Neural cell (in vitro differentiated cells): Measurements from ENCODE around the gene ZNF473.

Experiments
- EP300 ChIP-seq: fragments of 450-650 bp; conservative IDR thresholded peaks from 2 replicates; pipeline ENCODE4 v1.6.1; 2014; ENCODE audit warnings: antibody characterized with exemption, mild to moderate bottlenecking, moderate library complexity; ENCODE audit not compliant: poor library complexity, severe bottlenecking
- EZH2 ChIP-seq: fragments of 200-600, 300-800 bp; shearing (Covaris generic), sonication (generic); IDR thresholded peaks from 2 replicates; pipeline ENCODE4 v1.6.1; 2014; ENCODE audit warnings: antibody characterized with exemption, low read length, borderline replicate concordance, mild to moderate bottlenecking; ENCODE audit not compliant: insufficient read depth, poor library complexity, severe bottlenecking
- MXI1 ChIP-seq: fragments of 450-650 bp; conservative IDR thresholded peaks from 2 replicates; pipeline ENCODE4 v1.6.1; 2014; ENCODE audit warnings: antibody characterized with exemption, mild to moderate bottlenecking; ENCODE audit not compliant: poor library complexity, severe bottlenecking
- POLR2AphosphoS5 ChIP-seq: IDR thresholded peaks from 2 replicates; pipeline ENCODE4 v1.6.1; 2012
- RAD21 ChIP-seq: fragments of 450-650 bp; conservative IDR thresholded peaks from 2 replicates; pipeline ENCODE4 v1.6.1; 2014; ENCODE audit warnings: antibody characterized with exemption, mild to moderate bottlenecking, moderate library complexity
- SMC3 ChIP-seq: fragments of 450-650 bp; conservative IDR thresholded peaks from 2 replicates; pipeline ENCODE4 v1.6.1; 2014; ENCODE audit warnings: antibody characterized with exemption, mild to moderate bottlenecking, moderate library complexity; ENCODE audit not compliant: poor library complexity
- TAF1 ChIP-seq: IDR thresholded peaks from 2 replicates; pipeline ENCODE4 v1.6.1; 2012; ENCODE audit warnings: low read depth
- TF ChIP-seq, protein P1 (sequence below): fragments of 450-650 bp; IDR thresholded peaks from 2 replicates; pipeline ENCODE4 v1.5.1; 2014; ENCODE audit warnings: antibody characterized with exemption, mild to moderate bottlenecking, moderate library complexity; ENCODE audit not compliant: poor library complexity, severe bottlenecking

DNA sequence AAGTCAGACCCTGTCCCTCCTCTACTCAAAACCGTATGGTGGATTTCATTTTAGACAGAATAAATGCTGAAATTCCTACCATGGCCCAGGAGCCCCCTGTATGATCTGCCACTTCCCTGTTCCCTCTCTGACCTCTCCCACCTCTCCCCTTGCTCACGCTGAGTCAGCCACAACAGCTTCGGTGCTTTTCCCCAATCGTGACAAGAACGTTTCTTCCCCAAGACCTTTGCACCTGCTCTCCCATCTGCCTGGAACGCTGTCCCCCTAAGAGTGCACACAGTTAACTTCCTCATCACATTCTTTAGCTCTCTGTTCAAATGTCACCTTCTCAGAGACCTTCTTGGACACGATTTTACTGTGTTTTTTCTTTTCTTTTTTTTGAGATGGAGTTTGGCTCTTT is 3.0 kb upstream of the ZNF473 start:
- TF ChIP-seq POLR2AphosphoS5 (no peak), EZH2 (no peak), EP300 (no peak), SMC3 (no peak), MXI1 (no peak), TAF1 (no peak), RAD21 (no peak)
- TF ChIP-seq, protein P1, sequence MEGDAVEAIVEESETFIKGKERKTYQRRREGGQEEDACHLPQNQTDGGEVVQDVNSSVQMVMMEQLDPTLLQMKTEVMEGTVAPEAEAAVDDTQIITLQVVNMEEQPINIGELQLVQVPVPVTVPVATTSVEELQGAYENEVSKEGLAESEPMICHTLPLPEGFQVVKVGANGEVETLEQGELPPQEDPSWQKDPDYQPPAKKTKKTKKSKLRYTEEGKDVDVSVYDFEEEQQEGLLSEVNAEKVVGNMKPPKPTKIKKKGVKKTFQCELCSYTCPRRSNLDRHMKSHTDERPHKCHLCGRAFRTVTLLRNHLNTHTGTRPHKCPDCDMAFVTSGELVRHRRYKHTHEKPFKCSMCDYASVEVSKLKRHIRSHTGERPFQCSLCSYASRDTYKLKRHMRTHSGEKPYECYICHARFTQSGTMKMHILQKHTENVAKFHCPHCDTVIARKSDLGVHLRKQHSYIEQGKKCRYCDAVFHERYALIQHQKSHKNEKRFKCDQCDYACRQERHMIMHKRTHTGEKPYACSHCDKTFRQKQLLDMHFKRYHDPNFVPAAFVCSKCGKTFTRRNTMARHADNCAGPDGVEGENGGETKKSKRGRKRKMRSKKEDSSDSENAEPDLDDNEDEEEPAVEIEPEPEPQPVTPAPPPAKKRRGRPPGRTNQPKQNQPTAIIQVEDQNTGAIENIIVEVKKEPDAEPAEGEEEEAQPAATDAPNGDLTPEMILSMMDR, result no peak
